GM12892 (cell line): ENCODE results near the gene UNCX.

Experiments used
- DNase-seq: peaks from one replicate; pipeline ENCODE4 v3.0.0; 2011; ENCODE audit not compliant: insufficient read length
- FAIRE-seq: peaks from 2 replicates; lab custom pipeline; 2011; peaks lifted over from hg19 to GRCh38; lab: Jason Lieb, UNC
- POLR2A ChIP-seq: IDR thresholded peaks from 2 replicates; pipeline ENCODE4 v1.6.1; 2011; ENCODE audit warnings: low read depth, low read length, control low read depth
- POLR2AphosphoS5 ChIP-seq: IDR thresholded peaks from 2 replicates; pipeline ENCODE4 v1.6.1; 2011; ENCODE audit warnings: low read depth, low read length, control low read depth
- TAF1 ChIP-seq: IDR thresholded peaks from 2 replicates; pipeline ENCODE4 v1.6.1; 2011; ENCODE audit warnings: low read depth, mild to moderate bottlenecking, control low read depth, low read length, borderline replicate concordance

The UNCX gene

GRCh38 chr7:1283337-1283736, 50.7 kb downstream of the UNCX start:
- no peak for TF ChIP-seq POLR2AphosphoS5
- TF ChIP-seq POLR2A, result no peak
- FAIRE-seq (no peak), DNase-seq (no peak)

- FAIRE-seq, result no peak
- no peak for TF ChIP-seq TAF1
- TF ChIP-seq POLR2A, result no peak
- no peak for TF ChIP-seq POLR2AphosphoS5
These were observed 51.5 kb downstream of the UNCX start for GRCh38 chr7:1283941-1284742.

GRCh38 chr7:1284743-1285458, 52.2 kb downstream of the UNCX start:
- no peak for DNase-seq
- no peak for FAIRE-seq
- TF ChIP-seq POLR2A, result no peak
- no peak for TF ChIP-seq POLR2AphosphoS5
- no peak for TF ChIP-seq TAF1

More at GRCh38 chr7:1283941-1284742, 51.5 kb downstream of the UNCX start:
- DNase-seq, result no peak

GRCh38 chr7:1285556-1286301, 53.1 kb downstream of the UNCX start:
- DNase-seq, result no peak
- TF ChIP-seq TAF1, result no peak
- TF ChIP-seq POLR2AphosphoS5, result no peak
- TF ChIP-seq POLR2A, result no peak
- no peak for FAIRE-seq
